Ovary (tissue), 3 donors: Measurements from ENCODE around the gene RIPK1.

Source experiments
- POLR2A ChIP-seq: fragments of 450-650 bp; IDR thresholded peaks from one replicate; pipeline ENCODE4 v1.6.1; 2017; ENCODE audit warnings: antibody characterized with exemption, mild to moderate bottlenecking, moderate library complexity
- TF ChIP-seq, protein P1 (sequence below), 3 donors: fragments of 450-650 bp in 2 of 3; fragments of 200-600 bp in 1 of 3; IDR thresholded peaks; one replicate each; pipeline versions ENCODE4 v1.5.1 to v1.8.0; 2016 to 2022; ENCODE audit warnings: antibody characterized with exemption in 3 of 3, mild to moderate bottlenecking in 1 of 3
- donor health status: DM: no; HTN: no; CAD: no.

DNA sequence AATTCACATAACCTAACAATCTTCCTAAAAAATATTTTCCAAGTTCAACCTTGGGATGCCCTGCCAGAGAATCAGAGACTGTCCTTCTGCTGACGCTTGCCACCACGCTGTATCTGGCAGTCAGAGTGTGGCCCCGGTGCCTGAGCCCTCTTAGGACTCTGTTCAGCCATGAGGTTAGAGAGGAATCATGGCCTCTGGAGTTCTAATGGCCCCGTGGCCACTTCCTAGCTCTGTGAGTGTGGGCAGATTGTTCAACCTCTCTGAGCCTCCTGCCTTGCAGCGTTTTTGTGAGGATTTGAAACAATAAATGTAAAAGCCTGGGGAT, 52.4 kb downstream of the RIPK1 start:
- TF ChIP-seq, protein P1, sequence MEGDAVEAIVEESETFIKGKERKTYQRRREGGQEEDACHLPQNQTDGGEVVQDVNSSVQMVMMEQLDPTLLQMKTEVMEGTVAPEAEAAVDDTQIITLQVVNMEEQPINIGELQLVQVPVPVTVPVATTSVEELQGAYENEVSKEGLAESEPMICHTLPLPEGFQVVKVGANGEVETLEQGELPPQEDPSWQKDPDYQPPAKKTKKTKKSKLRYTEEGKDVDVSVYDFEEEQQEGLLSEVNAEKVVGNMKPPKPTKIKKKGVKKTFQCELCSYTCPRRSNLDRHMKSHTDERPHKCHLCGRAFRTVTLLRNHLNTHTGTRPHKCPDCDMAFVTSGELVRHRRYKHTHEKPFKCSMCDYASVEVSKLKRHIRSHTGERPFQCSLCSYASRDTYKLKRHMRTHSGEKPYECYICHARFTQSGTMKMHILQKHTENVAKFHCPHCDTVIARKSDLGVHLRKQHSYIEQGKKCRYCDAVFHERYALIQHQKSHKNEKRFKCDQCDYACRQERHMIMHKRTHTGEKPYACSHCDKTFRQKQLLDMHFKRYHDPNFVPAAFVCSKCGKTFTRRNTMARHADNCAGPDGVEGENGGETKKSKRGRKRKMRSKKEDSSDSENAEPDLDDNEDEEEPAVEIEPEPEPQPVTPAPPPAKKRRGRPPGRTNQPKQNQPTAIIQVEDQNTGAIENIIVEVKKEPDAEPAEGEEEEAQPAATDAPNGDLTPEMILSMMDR (IDR thresholded peaks at IDR 0.05) = no peak
- no peak for TF ChIP-seq POLR2A
